Measurements from ENCODE around the gene SH3GL2.

The SH3GL2 gene

DNA sequence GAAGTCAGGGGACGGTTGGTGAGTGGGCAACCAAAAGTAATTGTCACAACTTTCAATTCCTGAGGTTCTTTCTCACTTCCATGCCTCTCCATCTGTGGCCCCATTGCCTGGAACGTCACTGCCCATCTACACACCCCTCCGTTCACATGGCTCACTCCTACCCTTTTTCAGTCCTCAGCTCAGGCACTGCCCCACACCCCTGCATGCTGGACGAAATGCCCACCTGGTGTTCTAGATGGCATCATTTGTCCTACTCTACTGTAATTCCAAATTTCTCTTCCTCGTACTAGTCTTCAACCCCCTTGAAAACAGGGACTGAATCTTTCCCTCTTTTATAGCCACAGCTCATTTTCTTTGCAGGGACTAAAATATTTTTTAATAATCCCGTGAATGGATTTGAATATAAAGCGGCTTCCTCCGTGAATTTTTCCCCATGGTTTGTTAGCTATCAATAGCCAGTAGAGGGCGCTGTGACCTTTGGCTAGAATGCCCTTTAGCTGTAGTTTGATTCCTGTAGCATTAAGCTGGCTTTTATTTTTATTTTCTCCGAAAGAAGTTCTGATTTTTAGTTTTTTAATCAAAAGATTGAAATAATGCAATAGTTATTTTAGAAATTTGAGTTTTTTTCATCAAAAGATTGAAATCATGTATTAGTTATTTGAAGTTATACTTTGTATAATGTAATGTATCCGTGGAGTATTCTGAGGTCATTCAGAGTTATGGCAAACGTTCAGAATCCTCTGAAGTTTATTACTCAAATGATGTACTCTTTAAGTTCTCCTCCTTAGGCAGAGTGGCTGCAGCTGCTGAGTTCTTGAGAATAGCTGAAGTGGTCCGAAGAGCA, 232.1 kb downstream of the SH3GL2 start:
- no peaks in the 10 kb centered on the region for H3K36me3 ChIP-seq (ENCODE audit: control insufficient read depth, insufficient read depth, low read length)
- no peaks in the 10 kb centered on the region for H3K27me3 ChIP-seq (replicated peaks; ENCODE audit: control insufficient read depth, insufficient read depth, low read length)
- no peak for DNase-seq (ENCODE audit: extremely low read depth, insufficient read length)
- TF ChIP-seq CTCF (IDR thresholded peaks at IDR 0.05; ENCODE audit: insufficient read depth, low read length, poor library complexity, severe bottlenecking): peak; percentile 75
- H3K4me3 ChIP-seq (replicated peaks; ENCODE audit: low read depth, low read length): no peak overlapping the region

DNA sequence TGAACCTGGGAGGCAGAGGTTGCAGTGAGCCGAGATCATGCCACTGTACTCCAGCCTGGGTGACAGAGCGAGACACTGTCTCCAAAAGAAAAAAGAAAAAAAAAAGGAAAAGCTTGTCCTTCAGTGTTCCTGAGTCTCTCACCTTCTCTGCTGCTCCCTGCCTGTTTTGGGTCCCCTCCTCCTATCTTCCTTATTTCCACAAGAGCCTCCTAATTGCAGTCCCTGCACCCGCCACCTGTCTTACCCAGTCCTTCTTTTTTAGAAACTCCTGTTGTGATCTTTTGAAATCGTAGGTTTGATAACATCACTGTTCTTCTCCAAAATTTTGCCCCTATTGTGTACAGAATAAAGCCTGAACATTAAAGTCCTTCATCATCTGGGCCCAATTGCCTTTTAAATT, 234.9 kb downstream of the SH3GL2 start:
- no peak for TF ChIP-seq CTCF (IDR thresholded peaks at IDR 0.05; ENCODE audit: insufficient read depth, low read length, poor library complexity, severe bottlenecking)
- Histone ChIP-seq H3K4me3 (replicated peaks; ENCODE audit: low read depth, low read length) (no peak overlapping the region), H3K27me3 (replicated peaks; ENCODE audit: control insufficient read depth, insufficient read depth, low read length) (no peaks in the 10 kb centered on the region), H3K36me3 (ENCODE audit: control insufficient read depth, insufficient read depth, low read length) (no peaks in the 10 kb centered on the region)
- DNase-seq (ENCODE audit: extremely low read depth, insufficient read length): no peak

DNA sequence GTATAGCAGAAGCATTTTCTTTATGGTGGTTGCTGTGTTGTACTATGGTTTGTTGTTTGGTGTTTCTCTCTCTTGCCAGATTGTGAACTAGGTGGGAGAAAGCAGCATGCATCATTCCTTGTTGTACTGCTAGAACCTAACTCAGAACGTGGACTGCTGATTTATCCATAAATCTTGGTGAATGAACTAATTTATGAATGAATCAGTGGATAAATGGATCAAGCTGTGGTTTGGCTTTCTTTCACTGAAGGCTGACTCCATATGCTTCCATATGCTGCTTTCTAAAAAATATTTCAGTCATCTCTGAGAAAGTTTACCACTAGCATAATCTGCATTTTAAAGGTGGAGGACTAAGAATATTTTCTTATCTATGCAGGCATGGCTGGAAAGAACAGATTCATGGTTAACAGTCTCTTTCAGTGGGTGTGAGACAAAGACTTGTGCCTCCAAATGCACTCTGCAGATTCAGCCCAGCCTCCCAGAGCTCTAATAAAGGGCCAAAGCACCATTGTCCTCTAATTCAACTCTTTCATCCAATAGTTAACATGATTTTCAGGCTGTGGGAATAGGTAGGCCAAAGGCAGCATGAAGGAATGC, 237.7 kb downstream of the SH3GL2 start:
- no peaks in the 10 kb centered on the region for H3K36me3 ChIP-seq (ENCODE audit: control insufficient read depth, insufficient read depth, low read length)
- no peak for TF ChIP-seq CTCF (IDR thresholded peaks at IDR 0.05; ENCODE audit: insufficient read depth, low read length, poor library complexity, severe bottlenecking)
- no peaks in the 10 kb centered on the region for H3K27me3 ChIP-seq (replicated peaks; ENCODE audit: control insufficient read depth, insufficient read depth, low read length)
- no peak for DNase-seq (ENCODE audit: extremely low read depth, insufficient read length)
- H3K4me3 ChIP-seq (replicated peaks; ENCODE audit: low read depth, low read length): no peak overlapping the region

DNA sequence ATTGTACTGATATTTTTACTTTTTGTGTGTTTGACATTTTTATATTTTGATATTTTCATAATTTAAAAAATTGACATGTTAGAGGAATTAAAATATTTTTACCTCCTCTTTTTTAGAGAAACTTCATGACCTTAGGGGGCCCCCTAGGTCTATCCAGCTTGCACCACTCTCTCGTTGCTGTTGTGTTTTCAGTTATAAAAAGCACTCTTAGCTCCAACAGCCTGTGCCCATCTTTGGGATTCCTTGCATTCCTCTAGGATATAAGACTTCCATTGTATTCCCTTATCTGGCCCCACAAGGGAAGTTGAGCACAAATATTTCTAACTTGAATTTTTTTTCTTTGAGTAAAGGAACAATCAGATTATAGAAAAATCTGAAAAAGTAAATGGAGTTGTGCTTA, 245.3 kb downstream of the SH3GL2 start:
- no peaks in the 10 kb centered on the region for H3K27me3 ChIP-seq (replicated peaks; ENCODE audit: control insufficient read depth, insufficient read depth, low read length)
- H3K4me3 ChIP-seq (replicated peaks; ENCODE audit: low read depth, low read length): no peak overlapping the region
- TF ChIP-seq CTCF (IDR thresholded peaks at IDR 0.05; ENCODE audit: insufficient read depth, low read length, poor library complexity, severe bottlenecking): no peak
- no peak for DNase-seq (ENCODE audit: extremely low read depth, insufficient read length)
- H3K36me3 ChIP-seq (ENCODE audit: control insufficient read depth, insufficient read depth, low read length): no peaks in the 10 kb centered on the region

DNA sequence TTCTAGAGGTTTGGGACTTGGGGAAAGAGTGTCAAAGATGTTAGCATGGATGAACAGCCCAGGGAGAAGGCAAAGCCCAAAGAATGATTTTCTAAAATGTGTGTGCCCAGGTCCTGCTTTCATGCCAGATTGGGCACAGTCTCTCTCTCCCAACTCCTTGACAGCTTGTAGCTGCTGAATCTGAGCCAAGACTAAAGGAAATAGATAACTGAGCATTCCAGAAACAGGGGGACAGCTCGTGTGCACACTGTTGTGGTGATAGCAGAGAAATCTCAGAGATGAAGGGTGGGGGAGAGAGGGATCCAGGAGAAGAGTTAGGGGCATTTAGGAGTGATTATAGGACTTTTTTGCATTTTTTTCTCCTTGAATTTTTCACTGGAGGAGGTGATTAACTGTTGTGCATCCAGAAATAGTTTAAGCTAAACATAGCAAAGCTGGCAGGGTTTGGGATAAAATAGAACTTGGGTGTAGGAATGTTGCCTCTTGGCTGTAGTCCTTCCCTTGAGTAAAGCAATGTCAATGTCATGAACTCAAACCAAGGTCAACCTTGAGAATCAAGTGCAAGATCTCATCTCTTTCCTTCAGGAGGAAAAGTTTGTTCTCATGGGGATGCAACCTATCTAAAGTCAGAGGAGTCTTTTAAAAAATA, 245.9 kb downstream of the SH3GL2 start:
- H3K27me3 ChIP-seq (replicated peaks; ENCODE audit: control insufficient read depth, insufficient read depth, low read length): no peaks in the 10 kb centered on the region
- TF ChIP-seq CTCF (IDR thresholded peaks at IDR 0.05; ENCODE audit: insufficient read depth, low read length, poor library complexity, severe bottlenecking): no peak
- H3K36me3 ChIP-seq (ENCODE audit: control insufficient read depth, insufficient read depth, low read length): no peaks in the 10 kb centered on the region
- no peak overlapping the region for H3K4me3 ChIP-seq (replicated peaks; ENCODE audit: low read depth, low read length)
- no peak for DNase-seq (ENCODE audit: extremely low read depth, insufficient read length)

Data from GM06990 (cell line).